Stimulated activated CD4-positive, alpha-beta T cell treated with anti-CD3 and anti-CD28 coated beads, Interleukin-1b, Interleukin-23, amount 100 ng/mL, for 24 hours (primary cell): ENCODE data around the gene KCTD19.

ENCODE experiments used
- DNase-seq, 4 experiments: peaks; one replicate each; pipeline ENCODE4 v3.0.0-alpha.2; 2020; ENCODE audit warnings: low read depth in 4 of 4, low spot score in 1 of 4

Gene KCTD19

GRCh38 chr16:67260426-67261063 lies 66.0 kb downstream of the KCTD19 start:
- DNase-seq: no peak

DNA sequence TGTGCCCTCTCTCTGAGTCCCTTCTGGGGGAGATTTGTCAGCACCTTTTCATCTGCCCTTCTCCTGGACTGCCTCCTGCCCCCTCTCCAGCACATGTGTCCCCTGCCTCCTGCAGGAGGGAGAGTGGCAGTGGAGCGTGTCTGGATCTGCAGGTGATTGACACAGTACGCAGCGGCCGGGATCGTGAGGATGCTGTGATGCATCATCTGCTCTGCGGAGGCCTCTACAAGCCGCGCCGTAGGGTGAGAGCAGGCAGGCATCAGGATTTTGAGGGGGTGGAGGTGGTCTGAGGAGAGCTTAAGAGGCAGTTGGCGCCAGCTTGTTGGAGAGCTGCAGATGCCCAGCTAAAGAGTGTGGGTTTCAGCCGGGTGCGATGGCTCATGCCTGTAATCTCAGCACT lies 66.8 kb downstream of the KCTD19 start:
- DNase-seq: no peak

GRCh38 chr16:67258161-67258835 lies 68.2 kb downstream of the KCTD19 start:
- DNase-seq: no peak

DNA sequence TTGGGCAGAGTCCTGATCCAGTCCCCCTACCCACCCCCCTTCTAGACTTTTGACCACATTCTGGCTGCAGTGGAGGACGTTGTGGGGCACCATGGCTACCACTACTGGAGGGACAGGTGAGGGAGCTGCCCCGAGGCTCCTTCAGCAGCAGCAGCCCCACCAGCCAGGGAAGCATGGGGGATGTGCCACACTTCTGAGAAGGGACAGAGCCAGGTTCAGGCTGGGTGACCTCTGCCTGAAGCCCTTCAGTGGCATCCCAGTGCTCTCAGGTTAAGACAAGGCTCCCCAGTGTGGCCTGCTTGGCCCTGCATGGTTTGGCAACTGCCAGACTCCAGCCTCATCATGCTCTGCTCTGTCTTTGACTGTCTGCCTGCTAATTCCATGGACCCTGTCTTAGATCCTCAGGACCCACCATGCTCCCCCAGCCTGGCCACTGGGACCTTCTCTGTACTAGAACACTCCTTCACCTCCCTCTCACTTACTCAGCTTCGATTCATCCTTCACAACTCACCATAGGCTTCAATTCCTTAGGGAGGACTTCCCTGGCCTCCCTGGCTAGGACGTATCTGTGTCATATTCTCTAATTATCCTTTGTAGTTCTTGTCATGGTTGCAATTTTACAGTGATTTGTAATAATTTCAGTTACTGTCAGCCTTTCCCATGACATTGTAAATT lies 68.9 kb downstream of the KCTD19 start:
- no peak for DNase-seq

GRCh38 chr16:67256701-67257230 lies 69.8 kb downstream of the KCTD19 start:
- DNase-seq: no peak

GRCh38 chr16:67255553-67256221 lies 70.9 kb downstream of the KCTD19 start:
- DNase-seq: no peak

DNA sequence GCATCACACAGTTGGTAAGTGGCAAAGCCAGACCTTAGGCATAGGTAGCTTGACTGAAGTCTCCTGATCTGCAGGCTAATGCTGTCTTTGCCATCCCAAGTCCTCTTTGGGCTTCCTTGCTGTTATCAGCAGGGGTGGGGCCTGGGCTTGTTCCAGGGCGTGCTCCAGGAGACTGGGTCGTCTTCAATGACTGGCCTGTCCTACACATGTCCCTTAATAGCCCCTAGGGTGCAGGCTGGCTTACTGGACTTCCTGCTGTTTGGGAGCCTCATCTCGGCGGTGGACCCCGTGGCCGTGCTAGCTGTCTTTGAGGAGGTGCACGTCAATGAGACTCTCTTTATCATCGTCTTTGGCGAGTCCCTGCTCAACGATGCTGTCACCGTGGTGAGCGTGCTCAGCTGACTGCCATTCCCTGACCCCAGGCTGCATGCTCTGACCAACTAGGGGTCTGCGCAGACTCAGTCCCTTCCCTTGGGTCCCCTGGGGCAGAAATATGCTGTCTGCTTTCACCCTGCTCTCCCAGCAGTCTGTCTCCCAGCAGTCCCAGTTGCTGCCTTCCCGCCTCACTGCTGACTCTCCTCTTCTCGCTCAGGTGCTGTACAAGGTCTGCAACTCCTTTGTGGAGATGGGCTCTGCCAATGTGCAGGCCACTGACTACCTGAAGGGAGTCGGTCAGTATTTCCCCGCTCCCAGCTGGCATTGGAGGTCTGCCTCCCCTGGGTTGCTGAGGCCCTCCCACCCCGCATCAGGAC lies 71.6 kb downstream of the KCTD19 start:
- DNase-seq: no peak

- DNase-seq: no peak
These were observed 73.7 kb downstream of the KCTD19 start for GRCh38 chr16:67252609-67253497.

DNA sequence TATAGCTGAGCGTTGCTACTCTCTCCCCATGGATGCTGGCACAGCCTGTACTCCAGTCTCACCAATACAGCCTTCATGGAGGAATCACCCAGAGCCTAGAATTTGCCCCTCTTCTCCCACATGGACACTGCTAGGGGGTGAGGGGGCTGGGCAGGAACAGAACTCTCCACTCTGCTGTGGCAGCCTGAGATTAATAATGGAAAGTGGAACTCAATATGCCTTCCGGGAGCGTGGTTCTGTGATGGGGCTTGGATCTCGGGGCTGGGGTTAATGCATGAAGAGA lies 76.6 kb downstream of the KCTD19 start:
- DNase-seq: no peak

DNA sequence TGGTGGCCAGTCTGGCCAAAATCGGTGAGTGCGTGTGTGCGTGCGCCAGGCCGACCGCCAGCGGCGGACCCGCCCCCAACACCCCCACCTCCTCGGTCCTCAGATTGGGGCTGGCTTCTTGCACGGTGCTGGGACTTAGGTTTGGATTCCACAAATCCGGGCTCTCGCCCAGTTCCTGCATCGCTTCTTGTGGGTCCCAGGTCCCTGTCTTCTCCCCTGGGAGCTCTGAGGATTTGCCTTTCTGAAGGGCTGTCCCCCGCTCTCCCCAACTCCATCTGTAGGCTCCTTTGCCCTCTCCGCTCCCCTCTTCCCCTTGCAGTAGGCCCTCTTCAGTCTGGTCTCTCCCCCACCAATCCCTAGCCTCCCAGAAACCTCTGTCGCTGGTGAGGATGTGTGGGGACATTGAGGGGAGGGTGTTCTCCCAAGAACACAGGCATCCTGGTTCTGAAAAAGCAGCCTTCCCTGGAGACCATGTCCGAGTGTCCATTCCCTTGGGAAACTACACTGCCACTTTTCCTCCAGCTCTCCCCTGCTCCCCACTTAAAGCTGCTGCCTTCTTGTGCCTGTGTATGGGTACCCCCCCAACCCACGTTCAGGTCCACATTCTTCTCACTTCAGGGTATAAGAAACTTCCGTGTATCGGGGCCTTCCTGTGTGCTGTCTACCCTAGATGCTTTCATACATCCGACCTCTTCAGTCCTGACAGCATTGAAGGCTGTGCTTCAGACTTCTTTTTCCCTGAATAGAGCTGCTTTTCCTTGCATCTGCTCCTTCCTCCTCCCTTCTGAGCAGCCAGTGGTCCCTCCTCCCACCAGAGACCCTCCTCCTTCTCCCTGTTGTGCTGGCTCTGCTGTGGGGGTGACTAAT lies 77.1 kb downstream of the KCTD19 start:
- DNase-seq: no peak

DNA sequence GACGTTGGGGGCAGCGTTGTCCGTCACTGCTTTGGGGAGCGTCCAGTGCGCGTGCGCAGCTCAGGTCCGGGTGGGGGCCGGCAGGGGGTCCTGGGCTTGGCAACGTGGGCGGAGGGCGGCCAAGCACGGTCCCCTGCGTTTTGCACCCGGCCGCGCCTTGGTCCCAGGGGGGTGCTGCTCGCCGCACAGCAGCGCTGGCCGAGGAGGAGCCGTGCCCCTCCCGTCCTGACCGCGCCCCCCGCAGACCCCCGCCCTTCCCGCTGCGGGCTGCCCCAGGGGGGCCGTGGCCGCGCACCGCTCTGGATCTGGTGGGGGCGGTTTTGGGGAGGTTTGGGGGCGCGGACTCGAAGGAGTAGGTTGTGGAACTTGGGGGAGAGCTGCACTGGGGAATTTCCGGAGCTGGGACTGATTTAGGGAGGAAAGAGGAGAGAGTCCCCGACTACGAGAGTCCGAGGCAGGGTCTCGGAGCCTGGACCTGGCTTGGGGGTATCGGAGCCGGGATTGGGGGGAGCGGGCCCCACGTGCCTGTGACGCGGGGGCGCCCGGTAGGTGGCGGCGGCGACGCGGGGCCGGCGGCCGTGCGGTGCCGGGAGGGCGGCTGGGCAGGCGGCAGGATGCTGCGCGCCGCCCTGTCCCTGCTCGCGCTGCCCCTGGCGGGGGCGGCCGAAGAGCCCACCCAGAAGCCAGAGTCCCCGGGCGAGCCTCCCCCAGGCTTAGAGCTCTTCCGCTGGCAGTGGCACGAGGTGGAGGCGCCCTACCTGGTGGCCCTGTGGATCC lies 78.0 kb downstream of the KCTD19 start, which contains the start of gene SLC9A5:
Gene SLC9A5, plus strand, starts transcription at position 579 of the 777 bp plus-strand sequence. Its CDS starts 36 bp downstream, at position 615.
- no peak for DNase-seq

DNA sequence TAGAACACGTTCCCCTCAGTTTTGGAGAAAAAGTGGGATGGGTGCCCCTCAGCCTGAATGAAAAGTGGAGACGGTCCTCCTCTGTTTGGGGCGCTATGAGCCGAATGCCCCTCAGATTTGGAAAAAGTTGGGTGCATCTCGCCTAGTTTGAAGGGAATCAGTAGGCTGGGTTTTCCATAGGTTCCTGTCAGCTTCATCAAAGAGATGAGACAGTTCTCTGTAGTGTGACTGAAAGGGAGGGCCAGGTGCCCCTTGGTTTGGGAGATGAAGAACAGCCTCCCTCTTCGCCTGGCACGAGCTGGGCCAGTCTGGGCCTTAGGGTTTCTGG lies 78.5 kb downstream of the KCTD19 start:
- DNase-seq: no peak

DNA sequence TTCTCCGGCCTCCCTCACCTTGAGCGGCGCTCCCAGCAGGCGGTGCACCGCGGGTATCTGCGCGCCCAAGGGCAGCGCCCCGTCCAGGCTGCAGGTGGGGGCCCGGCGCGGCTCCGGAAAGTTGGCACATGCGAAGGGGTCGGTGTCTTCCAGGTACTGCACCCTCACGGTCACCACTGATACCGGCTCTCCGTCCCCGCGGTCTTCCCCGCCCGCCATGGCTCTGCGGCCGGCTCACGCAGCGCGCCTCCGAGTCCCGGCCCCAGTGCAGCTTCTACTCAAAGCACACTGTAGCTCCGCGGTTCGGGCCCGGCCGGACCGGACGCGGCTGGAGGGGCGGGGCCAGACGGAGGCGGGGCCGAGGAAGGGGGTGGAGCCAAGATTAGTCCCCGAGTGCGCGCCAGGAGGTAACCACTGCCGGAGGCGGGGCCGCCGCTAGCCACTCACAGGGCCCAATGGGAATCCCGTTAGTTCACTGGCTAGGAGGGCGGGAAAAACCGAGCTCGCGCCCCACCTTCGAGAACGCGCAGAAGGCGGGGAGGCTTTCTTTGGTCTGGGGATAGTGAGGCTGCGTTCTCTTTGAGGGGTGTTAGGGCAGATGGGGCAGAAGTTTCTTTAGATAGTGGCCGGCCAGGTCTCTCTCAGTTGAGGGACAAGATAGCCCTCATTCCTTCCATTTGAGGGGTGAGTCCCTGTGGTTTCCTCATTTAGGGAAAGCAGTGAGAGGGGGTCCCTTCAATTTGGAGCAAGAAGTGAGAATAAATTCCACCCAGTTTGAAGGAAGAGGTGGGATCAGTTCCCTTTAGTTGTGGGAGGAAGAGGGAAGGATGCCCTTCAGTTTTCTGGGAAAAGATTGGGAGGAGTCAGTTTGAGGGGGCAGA lies 79.1 kb downstream of the KCTD19 start, which contains the start of gene FHOD1:
Gene FHOD1, minus strand, starts transcription at position 290 of the 881 bp plus-strand sequence. Its CDS starts 71 bp downstream, at position 219.
- DNase-seq: peak; percentile 89 to 99 (median 96)

GRCh38 chr16:67246756-67247191 lies 79.8 kb downstream of the KCTD19 start:
- DNase-seq: no peak

- DNase-seq: no peak
These were observed 80.3 kb downstream of the KCTD19 start for GRCh38 chr16:67246081-67246755.

- DNase-seq: no peak
These were observed 80.9 kb downstream of the KCTD19 start for GRCh38 chr16:67245674-67246080.

- DNase-seq: no peak
These were observed 81.4 kb downstream of the KCTD19 start for GRCh38 chr16:67245186-67245585.
